Neutrophil (primary cell): Measurements from ENCODE around the gene ACIN1.
A peak's percentile ranks its signal among the peaks of the same experiment; 100 is the strongest.

Experiments used
- H3K27ac ChIP-seq: fragments of 200-600 bp; sonication (generic); 2 replicates; pipeline ENCODE4 v1.5.1; 2016; ENCODE audit warnings: mild to moderate bottlenecking, moderate library complexity
- H3K27me3 ChIP-seq: fragments of 200-600 bp; sonication (generic); 2 replicates; pipeline ENCODE4 v1.6.0; 2016; ENCODE audit warnings: mild to moderate bottlenecking
- H3K36me3 ChIP-seq: fragments of 200-600 bp; sonication (generic); 2 replicates; pipeline ENCODE4 v1.5.1; 2017
- H3K4me1 ChIP-seq, 2 experiments: fragments of 200-600 bp in 1 of 2; sonication (generic) in 1 of 2; 1 replicate in 1 of 2; 2 replicates in 1 of 2; pipeline versions ENCODE4 v1.5.1 to v1.6.1; 2013 to 2016; ENCODE audit warnings: low read depth in 1 of 2, low read length in 1 of 2, mild to moderate bottlenecking in 1 of 2, moderate library complexity in 1 of 2; ENCODE audit not compliant: control insufficient read depth in 1 of 2, insufficient read depth in 1 of 2
- H3K4me3 ChIP-seq, 2 experiments: fragments of 200-600 bp in 1 of 2; sonication (generic) in 1 of 2; 1 replicate in 1 of 2; 2 replicates in 1 of 2; pipeline ENCODE4 v1.5.1; 2013 to 2016; ENCODE audit warnings: low read depth in 1 of 2, low read length in 1 of 2, mild to moderate bottlenecking in 1 of 2, moderate library complexity in 1 of 2
- H3K9me3 ChIP-seq: fragments of 200-600 bp; sonication (generic); 2 replicates; pipeline ENCODE4 v1.5.1; 2016
- TF ChIP-seq, protein P1 (sequence below): fragments of 200-600 bp; sonication (generic); IDR thresholded peaks from 2 replicates; pipeline ENCODE4 v1.5.1; 2016; ENCODE audit warnings: antibody characterized with exemption

ACIN1 gene

DNA sequence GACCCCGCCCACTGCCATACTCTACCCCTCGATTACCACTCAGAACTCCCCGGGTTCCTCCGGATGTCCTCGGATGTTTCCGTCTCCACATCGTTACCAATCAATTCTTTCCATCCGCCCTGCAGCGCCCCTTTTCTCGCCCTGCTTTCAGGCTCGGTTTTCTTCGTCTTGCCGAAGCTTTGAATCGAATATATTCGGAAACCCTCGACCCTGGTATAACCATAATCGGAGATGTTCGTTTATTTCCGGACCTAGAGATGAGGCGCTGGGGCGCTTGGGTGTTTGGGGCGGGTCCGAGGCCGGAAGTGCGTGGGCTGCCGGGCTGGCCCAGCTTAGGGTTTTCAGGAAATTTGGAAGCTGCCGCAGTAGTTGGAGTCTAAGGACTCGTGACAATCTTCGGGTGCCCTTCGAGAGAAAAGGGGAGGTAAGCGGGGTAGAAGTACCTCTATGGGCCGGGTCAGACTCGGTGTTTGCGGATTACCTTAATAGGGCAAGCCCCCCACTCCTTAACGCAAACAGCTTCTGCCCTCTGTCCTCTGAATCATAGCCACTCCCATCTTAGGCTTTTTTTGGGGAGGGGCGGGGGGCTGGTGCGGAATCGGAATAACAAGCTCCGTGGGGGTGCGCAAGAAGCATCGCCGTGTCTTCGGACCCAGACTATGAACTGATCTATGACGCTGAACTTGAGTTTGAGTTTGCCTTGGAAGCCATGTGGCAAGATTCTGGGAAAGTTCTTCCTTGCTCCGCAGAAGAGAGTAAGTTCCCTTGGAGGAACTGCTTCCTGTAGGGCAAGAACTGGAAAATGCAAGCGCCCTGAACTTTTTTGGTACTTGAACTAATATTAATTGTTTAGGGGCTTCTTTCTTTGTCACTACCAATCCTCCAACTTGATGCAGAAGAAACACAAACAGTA is 516 bp upstream of the ACIN1 start, which contains the start of gene C14orf119:
Gene C14orf119 (plus strand): TSS at position 310 of the 913 bp plus-strand sequence. CDS start 2,154 bp downstream, outside the sequence.
- Histone ChIP-seq H3K27ac (peak within 1 kb of the TSS; percentile 89), H3K9me3 (no peaks in the 10 kb centered on the region), H3K27me3 (no peaks in the 10 kb centered on the region), H3K4me1 (peaks cover 37 to 41% of the 10 kb centered on the region in 2 experiments), H3K4me3 (peak within 1 kb of the TSS; percentile 92 to 98), H3K36me3 (peaks cover 47% of the 10 kb centered on the region)
- TF ChIP-seq, protein P1, sequence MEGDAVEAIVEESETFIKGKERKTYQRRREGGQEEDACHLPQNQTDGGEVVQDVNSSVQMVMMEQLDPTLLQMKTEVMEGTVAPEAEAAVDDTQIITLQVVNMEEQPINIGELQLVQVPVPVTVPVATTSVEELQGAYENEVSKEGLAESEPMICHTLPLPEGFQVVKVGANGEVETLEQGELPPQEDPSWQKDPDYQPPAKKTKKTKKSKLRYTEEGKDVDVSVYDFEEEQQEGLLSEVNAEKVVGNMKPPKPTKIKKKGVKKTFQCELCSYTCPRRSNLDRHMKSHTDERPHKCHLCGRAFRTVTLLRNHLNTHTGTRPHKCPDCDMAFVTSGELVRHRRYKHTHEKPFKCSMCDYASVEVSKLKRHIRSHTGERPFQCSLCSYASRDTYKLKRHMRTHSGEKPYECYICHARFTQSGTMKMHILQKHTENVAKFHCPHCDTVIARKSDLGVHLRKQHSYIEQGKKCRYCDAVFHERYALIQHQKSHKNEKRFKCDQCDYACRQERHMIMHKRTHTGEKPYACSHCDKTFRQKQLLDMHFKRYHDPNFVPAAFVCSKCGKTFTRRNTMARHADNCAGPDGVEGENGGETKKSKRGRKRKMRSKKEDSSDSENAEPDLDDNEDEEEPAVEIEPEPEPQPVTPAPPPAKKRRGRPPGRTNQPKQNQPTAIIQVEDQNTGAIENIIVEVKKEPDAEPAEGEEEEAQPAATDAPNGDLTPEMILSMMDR: peak; percentile 54

DNA sequence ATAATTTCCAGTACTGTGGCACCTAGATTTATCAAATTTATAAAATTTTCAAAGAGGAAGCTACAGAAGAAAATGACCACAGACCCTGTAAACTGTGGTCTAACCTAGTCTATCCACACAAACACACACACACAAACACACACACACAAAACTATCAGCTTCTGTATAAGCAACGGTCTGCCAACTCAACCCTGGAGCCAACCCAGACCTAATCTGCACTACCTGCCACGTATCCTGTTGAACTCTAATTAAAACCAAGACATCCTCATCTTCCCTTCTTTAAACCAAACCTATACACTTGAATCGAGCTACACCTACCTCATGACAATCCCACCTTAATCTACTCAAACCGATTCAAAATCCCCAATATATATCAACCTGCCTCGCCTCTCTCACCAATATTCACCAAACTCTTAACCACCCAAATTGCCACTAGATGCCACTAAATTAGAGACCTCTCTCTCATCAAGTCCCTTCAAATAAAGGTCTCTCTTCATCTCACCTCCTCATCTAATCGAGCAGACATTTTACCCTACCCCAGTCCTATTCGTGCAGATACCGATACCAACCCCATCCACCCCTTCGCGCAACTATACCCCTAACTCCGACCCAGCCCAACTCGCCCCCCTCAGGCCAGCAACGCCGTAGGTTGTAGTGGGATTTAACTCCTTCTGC is 808 bp downstream of the ACIN1 start:
- Histone ChIP-seq H3K4me1 (peaks cover 37 to 41% of the 10 kb centered on the region in 2 experiments), H3K36me3 (peaks cover 59% of the 10 kb centered on the region), H3K4me3 (peak overlapping the region; percentile 92 to 98), H3K9me3 (no peaks in the 10 kb centered on the region), H3K27me3 (no peaks in the 10 kb centered on the region), H3K27ac (peak overlapping the region; percentile 89)
- TF ChIP-seq, protein P1: no peak

DNA sequence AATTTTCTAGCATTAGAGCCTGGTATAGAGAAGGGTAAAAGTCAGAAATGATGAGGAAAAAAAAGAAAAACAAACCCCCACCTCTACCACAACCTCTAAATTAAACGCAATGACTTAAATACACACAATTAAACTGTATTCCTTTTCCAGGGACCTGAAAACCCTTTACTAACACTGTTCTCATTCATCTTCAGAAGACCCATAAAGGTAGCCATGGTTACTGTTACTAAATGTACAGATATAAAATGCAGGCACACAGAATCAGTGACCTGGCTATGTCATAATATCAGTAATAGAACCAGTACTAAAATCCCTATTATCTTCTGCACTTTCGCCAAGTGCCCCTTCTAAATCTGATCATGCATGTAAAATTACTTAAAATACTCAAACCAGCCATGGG is 1.4 kb downstream of the ACIN1 start:
- Histone ChIP-seq H3K27me3 (no peaks in the 10 kb centered on the region), H3K27ac (peak overlapping the region; percentile 89), H3K4me1 (peaks cover 37 to 41% of the 10 kb centered on the region in 2 experiments), H3K36me3 (peaks cover 59% of the 10 kb centered on the region), H3K9me3 (no peaks in the 10 kb centered on the region), H3K4me3 (peak overlapping the region; percentile 92 to 98)
- TF ChIP-seq, protein P1: no peak

DNA sequence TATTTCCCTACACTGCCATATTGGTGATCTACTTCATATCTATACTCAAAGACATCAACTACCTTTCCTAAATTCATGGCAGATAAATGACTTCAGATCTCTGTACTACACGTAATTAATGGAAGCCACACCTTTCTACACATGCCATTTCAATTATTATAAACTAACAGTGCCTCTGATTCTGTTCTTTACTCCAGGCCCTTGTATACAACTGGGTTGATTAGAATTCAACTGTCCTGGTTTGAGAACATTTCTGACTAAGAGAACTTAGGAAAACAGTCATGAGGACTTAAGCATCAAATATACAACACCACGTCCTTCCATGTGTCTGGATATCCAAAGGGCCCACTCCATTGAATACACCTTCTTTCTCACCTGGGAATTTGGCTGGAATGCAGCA is 1.8 kb downstream of the ACIN1 start:
- TF ChIP-seq, protein P1: no peak
- peak overlapping the region; percentile 89 for H3K27ac ChIP-seq
- no peaks in the 10 kb centered on the region for H3K27me3 ChIP-seq
- H3K4me1 ChIP-seq: peaks cover 37 to 41% of the 10 kb centered on the region in 2 experiments
- H3K9me3 ChIP-seq: no peaks in the 10 kb centered on the region
- no peak overlapping the region for H3K4me3 ChIP-seq
- H3K36me3 ChIP-seq: peaks cover 57% of the 10 kb centered on the region

DNA sequence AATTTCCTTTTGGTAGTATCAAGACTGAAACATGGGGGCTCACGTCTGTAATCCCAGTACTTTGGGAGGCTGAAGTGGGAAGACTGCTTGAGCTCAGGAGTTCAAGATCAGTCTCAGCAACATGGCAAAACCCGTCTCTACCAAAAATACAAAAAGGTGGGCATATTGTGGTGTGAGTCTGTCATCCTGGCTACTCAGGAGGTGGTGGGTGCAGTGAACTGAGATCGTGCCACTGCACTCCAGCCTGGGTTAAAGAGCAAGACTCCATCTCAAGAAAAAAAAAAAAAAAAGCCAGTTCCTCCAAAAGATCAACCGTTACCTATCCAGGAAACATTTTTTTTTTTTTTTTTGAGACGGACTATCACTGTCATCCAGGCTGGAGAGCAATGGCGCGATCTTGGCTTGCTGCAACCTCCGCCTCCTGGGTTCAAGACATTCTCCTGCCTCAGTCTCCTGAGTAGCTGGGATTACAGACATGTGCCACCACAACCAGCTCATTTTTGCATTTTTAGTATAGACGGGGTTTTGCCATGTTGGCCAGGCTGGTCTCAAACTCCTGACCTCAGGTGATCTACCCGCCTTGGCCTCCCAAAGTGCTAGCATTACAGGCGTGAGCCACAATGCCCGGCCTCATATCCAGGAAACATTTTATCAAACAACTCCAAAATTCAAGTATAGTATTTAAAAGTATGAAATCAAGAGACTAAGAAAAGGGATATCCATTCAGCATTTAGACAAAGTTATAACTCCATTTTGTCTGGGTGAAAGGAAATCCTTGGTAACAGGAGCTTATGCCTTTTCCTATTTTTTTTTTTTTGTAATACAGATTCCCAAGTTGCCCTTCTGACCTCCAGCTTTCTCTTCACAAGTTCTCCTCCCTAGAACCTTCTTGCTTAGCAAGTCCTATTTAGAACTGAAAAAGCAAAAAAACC is 3.4 kb downstream of the ACIN1 start:
- peaks cover 25 to 26% of the 10 kb centered on the region in 2 experiments for H3K4me1 ChIP-seq
- peaks cover 65% of the 10 kb centered on the region for H3K36me3 ChIP-seq
- H3K4me3 ChIP-seq: no peak overlapping the region
- H3K9me3 ChIP-seq: no peaks in the 10 kb centered on the region
- H3K27ac ChIP-seq: peak overlapping the region; percentile 21
- H3K27me3 ChIP-seq: no peaks in the 10 kb centered on the region
- TF ChIP-seq, protein P1: no peak
